ENCODE data around the gene SEM1. TPM values are rescaled to one million over a fixed set of nuclear protein-coding genes. Genes with fewer than 3 reads are reported as not detected.

SEM1 gene
- polyA plus RNA-seq, 1 donor (not counting 4 experiments of a cell fraction or from before 2014, with no cell fraction given): 180 TPM

DNA sequence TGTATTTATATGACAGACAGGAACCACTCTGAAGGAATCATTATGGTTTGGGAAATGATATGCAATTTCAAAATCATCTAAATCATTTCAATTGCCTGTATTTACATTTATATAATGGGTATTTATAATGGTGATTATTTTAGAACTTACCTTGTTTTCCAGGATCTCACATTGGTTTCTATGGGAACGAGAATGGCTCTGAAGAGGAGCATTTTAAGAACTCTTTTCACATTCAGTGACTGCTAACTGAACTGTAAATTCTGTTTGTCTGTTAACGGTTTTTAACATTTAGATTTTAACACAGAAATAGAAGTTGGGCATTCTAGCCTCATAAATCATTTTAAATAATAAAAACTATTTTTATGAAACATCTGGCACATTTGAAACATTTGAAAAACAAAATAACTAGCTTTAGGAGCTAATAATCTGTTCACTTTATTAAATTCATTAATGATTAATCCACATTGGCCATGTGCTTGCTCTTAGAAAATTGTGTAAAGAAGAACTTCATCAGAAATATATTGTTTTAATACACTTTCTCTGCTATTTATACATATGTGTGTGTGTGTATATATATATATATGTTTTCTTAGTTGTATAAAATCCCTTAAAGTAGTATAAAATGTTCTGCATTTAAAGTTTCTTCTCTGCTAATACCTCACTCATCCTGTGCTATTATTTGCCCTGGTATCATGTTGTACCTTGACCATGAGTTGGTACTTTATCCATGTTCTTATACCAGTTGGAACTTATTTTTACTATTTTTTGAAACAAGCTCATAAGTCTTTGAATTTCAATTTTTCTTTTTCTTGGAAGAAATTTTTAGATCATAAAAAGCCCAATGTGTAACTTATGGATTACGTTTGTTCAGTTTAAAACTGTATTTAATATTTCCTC, 8.7 kb upstream of the SEM1 start:
- H3K27me3 ChIP-seq (ENCODE audit: control insufficient read depth, extremely low read depth, insufficient read depth, low read length): no peaks in the 10 kb centered on the region
- no peak overlapping the region for H3K4me3 ChIP-seq (ENCODE audit: control insufficient read depth in 2 of 3, extremely low read depth in 1 of 3, insufficient read depth in 2 of 3, low read depth in 1 of 3, low read length in 3 of 3)
- TF ChIP-seq, protein P1, sequence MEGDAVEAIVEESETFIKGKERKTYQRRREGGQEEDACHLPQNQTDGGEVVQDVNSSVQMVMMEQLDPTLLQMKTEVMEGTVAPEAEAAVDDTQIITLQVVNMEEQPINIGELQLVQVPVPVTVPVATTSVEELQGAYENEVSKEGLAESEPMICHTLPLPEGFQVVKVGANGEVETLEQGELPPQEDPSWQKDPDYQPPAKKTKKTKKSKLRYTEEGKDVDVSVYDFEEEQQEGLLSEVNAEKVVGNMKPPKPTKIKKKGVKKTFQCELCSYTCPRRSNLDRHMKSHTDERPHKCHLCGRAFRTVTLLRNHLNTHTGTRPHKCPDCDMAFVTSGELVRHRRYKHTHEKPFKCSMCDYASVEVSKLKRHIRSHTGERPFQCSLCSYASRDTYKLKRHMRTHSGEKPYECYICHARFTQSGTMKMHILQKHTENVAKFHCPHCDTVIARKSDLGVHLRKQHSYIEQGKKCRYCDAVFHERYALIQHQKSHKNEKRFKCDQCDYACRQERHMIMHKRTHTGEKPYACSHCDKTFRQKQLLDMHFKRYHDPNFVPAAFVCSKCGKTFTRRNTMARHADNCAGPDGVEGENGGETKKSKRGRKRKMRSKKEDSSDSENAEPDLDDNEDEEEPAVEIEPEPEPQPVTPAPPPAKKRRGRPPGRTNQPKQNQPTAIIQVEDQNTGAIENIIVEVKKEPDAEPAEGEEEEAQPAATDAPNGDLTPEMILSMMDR (optimal IDR thresholded peaks at IDR 0.05 in 1 of 3, IDR thresholded peaks at IDR 0.05 in 1 of 3, conservative IDR thresholded peaks at IDR 0.05 in 1 of 3; ENCODE audit: extremely low read depth in 1 of 3, insufficient read depth in 2 of 3, low read length in 3 of 3): no peak
- TF ChIP-seq EZH2 (IDR thresholded peaks at IDR 0.05; ENCODE audit: low read length): no peak
- H3K9me1 ChIP-seq (ENCODE audit: control insufficient read depth, extremely low read depth, insufficient read depth, low read length): no peaks in the 10 kb centered on the region
- no peak overlapping the region for H3K4me2 ChIP-seq (ENCODE audit: control insufficient read depth, extremely low read depth, insufficient read depth, low read depth, low read length)
- no peaks in the 10 kb centered on the region for H3K79me2 ChIP-seq (ENCODE audit: control insufficient read depth, insufficient read depth, low read length)
- peaks cover 14% of the 10 kb centered on the region for H3K4me1 ChIP-seq (ENCODE audit: control insufficient read depth, extremely low read depth, insufficient read depth, low read length)
- no peak for FAIRE-seq
- no peak for DNase-seq (ENCODE audit: low read depth, low spot score)
- no peak overlapping the region for H3K9ac ChIP-seq (ENCODE audit: control insufficient read depth, extremely low read depth, insufficient read depth, low read length)
- H3K9me3 ChIP-seq (ENCODE audit: control insufficient read depth, low read depth, low read length): no peaks in the 10 kb centered on the region
- no peak overlapping the region for H3K27ac ChIP-seq (ENCODE audit: control insufficient read depth, insufficient read depth, low read length)
- no peaks in the 10 kb centered on the region for H3K36me3 ChIP-seq (ENCODE audit: control insufficient read depth in 2 of 2, extremely low read depth in 1 of 2, insufficient read depth in 2 of 2, low read length in 2 of 2)
- dilution Hi-C loops (cut with MboI; ENCODE audit: extremely low pct_ligation_motif_present, low sequenced_read_pairs): no loop called here
- no peaks in the 10 kb centered on the region for H4K20me1 ChIP-seq (ENCODE audit: control insufficient read depth, extremely low read depth, insufficient read depth, low read length)
- no peak overlapping the region for H2AFZ ChIP-seq (ENCODE audit: control insufficient read depth, low read length)

DNA sequence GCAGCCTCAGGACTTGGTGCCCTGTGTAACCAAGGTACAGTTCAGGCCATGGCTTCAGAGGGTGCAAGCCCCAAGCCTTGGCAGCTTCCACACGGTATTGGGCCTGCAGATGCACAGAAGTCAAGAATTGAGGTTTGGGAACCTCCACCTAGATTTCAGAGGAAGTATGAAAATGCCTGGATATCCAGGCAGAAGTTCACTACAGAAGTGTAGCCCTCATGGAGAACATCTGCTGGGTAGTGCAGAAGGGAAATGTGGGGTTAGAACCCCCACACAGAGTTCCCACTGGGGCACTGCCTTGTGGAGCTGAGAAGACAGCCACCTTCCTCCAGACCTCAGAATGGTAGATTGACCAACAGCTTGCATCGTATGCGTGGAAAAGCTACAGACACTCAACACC, 3.4 kb upstream of the SEM1 start:
- Histone ChIP-seq H3K36me3 (ENCODE audit: control insufficient read depth in 2 of 2, extremely low read depth in 1 of 2, insufficient read depth in 2 of 2, low read length in 2 of 2) (no peaks in the 10 kb centered on the region), H3K4me3 (ENCODE audit: control insufficient read depth in 2 of 3, extremely low read depth in 1 of 3, insufficient read depth in 2 of 3, low read depth in 1 of 3, low read length in 3 of 3) (no peak overlapping the region), H2AFZ (ENCODE audit: control insufficient read depth, low read length) (no peak overlapping the region), H3K79me2 (ENCODE audit: control insufficient read depth, insufficient read depth, low read length) (peaks cover 16% of the 10 kb centered on the region), H3K4me2 (ENCODE audit: control insufficient read depth, extremely low read depth, insufficient read depth, low read depth, low read length) (no peak overlapping the region), H3K27ac (ENCODE audit: control insufficient read depth, insufficient read depth, low read length) (no peak overlapping the region), H3K27me3 (ENCODE audit: control insufficient read depth, extremely low read depth, insufficient read depth, low read length) (no peaks in the 10 kb centered on the region), H3K9me1 (ENCODE audit: control insufficient read depth, extremely low read depth, insufficient read depth, low read length) (no peaks in the 10 kb centered on the region), H3K9me3 (ENCODE audit: control insufficient read depth, low read depth, low read length) (no peaks in the 10 kb centered on the region), H3K9ac (ENCODE audit: control insufficient read depth, extremely low read depth, insufficient read depth, low read length) (no peak overlapping the region), H4K20me1 (ENCODE audit: control insufficient read depth, extremely low read depth, insufficient read depth, low read length) (no peaks in the 10 kb centered on the region), H3K4me1 (ENCODE audit: control insufficient read depth, extremely low read depth, insufficient read depth, low read length) (peaks cover 17% of the 10 kb centered on the region)
- FAIRE-seq: no peak
- dilution Hi-C loops (cut with MboI; ENCODE audit: extremely low pct_ligation_motif_present, low sequenced_read_pairs): no loop called here
- TF ChIP-seq, protein P1 (optimal IDR thresholded peaks at IDR 0.05 in 1 of 3, IDR thresholded peaks at IDR 0.05 in 1 of 3, conservative IDR thresholded peaks at IDR 0.05 in 1 of 3; ENCODE audit: extremely low read depth in 1 of 3, insufficient read depth in 2 of 3, low read length in 3 of 3): no peak
- no peak for TF ChIP-seq EZH2 (IDR thresholded peaks at IDR 0.05; ENCODE audit: low read length)
- DNase-seq (ENCODE audit: low read depth, low spot score): no peak

All from keratinocyte (primary cell).